ENCODE data around the gene PGBD5.
"Not testable (repeated sequence)": the region's sequence is repeated elsewhere in the genome, so short reads cannot be mapped to it uniquely, and the experiment has no call there.

The PGBD5 gene, protein sequence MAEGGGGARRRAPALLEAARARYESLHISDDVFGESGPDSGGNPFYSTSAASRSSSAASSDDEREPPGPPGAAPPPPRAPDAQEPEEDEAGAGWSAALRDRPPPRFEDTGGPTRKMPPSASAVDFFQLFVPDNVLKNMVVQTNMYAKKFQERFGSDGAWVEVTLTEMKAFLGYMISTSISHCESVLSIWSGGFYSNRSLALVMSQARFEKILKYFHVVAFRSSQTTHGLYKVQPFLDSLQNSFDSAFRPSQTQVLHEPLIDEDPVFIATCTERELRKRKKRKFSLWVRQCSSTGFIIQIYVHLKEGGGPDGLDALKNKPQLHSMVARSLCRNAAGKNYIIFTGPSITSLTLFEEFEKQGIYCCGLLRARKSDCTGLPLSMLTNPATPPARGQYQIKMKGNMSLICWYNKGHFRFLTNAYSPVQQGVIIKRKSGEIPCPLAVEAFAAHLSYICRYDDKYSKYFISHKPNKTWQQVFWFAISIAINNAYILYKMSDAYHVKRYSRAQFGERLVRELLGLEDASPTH

GRCh38 chr1:230426246-230427093 lies at the start of gene PGBD5:
Gene PGBD5 (minus strand): TSS chr1:230426332. CDS start chr1:230425928, 404 bp downstream.
- peak; percentile 51 to 92 for DNase-seq

GRCh38 chr1:230474924-230475323 lies 48.8 kb upstream of the PGBD5 start:
- not testable (repeated sequence) for DNase-seq

GRCh38 chr1:230470750-230471149 lies 44.6 kb upstream of the PGBD5 start:
- DNase-seq, result not testable (repeated sequence)

DNA sequence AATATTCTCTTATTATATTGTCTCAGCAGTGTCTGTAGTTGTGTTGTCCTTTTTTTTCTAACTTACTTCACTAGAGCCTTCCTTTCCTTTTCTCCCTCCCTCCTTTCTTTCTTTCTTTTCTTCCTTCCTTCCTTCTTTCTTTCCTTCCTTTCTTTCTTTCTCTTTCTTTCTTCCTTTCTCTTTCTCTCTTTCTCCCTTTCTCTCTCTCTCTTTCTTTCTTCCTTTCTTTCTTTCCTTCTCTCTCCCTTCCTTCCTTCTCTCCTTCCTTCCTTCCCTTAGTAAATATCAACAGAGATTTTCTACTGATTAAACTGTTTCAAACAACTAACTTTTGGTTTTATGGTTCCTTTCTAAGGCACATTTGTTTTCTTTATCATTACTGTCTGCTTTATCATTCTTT lies 43.1 kb upstream of the PGBD5 start:
- DNase-seq, result no peak

DNA sequence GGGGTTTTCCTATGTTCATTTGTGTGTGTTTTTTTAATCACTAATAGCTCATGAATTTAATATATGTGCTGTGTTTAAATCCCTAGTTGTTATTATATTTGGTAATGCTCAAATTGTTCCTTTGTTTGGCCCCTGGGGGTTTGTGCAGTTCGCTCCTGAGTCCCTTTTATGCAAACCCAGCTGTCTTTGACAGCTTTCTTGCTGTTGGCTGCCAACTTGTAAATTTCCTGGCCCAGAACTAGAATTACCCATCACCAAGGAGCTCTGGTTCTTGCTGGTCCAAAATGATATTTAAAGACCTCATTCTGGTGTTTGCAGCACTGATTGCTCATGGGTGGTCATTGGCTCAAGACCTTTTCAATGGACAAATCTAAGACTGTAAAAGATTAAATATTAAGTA lies 39.6 kb upstream of the PGBD5 start:
- peak in 1 of 2 experiments; percentile 72 for DNase-seq

DNA sequence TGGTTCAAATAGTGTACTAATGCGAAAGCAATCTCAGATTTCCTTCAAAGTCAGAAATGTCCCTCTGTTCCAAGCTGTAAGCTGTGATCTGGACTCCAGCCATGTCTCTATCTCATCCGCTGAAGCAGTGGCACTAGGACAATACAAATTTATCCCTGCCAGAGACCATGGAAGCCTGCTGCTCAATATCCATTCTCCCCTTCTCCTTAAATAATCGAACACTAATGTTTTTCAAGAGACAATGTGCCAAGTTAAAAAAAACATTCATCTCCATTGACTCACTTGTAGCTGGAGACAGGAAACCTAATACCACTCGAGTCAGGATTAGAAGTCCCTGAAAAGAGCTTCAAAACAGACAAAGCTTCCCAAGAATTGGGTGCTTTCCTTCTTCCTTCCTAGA lies 38.5 kb upstream of the PGBD5 start:
- DNase-seq, result peak in 1 of 2 experiments; percentile 71

DNA sequence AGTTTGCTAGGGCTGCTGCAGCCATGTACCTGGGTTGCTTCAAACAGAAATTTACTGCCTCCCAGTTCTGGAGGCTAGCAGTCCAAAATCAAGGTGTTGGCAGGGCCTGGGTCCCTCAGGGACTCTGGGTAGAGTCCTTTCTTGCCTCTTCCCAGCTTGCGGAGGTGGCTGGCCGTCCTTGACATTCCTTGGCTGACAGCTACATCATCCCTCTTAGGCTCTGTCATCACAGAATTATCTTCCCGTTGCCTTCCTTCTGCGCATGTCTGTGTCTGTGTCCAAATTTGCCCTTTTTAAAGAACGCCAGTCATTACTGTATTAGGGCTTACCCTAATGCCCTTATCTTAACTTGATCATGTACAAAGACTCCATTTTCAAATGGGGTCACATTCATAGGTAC lies 37.6 kb upstream of the PGBD5 start:
- DNase-seq, result peak in 1 of 2 experiments; percentile 18

DNA sequence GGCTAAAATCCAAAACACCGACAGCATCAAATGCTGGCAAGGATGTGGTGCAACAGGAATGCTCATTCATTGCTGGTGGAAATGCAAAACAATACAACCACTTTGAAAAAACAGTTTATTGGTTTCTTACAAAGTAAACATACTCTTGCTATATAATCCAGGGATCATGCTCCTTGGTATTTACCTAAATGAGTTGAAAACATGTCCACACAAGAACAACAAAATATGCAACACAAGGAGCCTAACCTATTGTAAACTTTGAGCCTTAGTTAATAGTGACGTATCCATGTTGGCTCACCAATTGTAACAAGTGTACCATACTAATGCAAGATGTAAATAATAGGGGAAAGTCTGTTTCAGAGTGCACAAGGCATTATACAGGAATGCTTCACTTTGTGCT lies 37.2 kb upstream of the PGBD5 start:
- no peak for DNase-seq

- DNase-seq, result peak in 1 of 2 experiments; percentile 19
Observed at GRCh38 chr1:230459465-230459864, 33.3 kb upstream of the PGBD5 start.

DNA sequence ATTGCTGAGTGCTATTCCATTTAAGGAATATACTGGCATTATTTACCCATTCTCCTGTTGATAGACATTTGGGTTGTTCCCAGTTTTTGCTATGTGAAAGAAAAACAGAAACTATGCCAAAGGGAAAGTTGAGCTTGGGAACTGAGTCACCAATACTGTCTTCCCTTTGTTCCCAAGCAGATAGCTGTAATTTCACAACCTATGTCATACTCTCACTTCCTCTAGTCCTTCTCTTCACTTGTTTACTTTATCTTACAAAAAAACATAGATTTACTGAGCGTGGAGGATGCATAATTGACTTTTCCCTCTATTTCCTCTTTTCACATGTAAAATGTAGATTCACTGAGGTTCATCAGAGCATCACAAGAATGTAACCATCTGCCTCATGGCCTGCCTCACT lies 32.4 kb upstream of the PGBD5 start:
- no peak for DNase-seq

DNA sequence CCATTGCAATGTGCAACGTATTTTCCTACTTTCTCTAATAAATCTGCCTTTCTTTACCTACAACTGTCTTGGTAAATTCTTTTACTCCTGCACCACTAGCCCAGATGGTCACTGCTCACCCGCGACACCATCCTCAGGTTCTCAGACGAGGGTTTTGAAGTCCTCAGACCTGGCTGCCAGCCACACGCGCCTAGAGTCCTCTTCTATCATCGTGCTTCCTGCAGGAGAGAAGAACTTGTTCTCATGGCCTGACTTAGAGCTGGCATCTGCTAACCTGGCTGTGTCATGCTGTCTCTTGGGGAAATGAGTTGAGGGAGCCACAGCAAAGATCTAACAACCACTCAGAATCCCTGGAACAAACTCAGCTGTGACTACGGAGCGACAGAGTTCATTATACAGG lies 30.3 kb upstream of the PGBD5 start:
- peak in 1 of 2 experiments; percentile 34 for DNase-seq

- DNase-seq, result no peak
Observed at GRCh38 chr1:230455291-230455690, 29.2 kb upstream of the PGBD5 start.

- no peak for DNase-seq
Observed at GRCh38 chr1:230453377-230453776, 27.2 kb upstream of the PGBD5 start.

DNA sequence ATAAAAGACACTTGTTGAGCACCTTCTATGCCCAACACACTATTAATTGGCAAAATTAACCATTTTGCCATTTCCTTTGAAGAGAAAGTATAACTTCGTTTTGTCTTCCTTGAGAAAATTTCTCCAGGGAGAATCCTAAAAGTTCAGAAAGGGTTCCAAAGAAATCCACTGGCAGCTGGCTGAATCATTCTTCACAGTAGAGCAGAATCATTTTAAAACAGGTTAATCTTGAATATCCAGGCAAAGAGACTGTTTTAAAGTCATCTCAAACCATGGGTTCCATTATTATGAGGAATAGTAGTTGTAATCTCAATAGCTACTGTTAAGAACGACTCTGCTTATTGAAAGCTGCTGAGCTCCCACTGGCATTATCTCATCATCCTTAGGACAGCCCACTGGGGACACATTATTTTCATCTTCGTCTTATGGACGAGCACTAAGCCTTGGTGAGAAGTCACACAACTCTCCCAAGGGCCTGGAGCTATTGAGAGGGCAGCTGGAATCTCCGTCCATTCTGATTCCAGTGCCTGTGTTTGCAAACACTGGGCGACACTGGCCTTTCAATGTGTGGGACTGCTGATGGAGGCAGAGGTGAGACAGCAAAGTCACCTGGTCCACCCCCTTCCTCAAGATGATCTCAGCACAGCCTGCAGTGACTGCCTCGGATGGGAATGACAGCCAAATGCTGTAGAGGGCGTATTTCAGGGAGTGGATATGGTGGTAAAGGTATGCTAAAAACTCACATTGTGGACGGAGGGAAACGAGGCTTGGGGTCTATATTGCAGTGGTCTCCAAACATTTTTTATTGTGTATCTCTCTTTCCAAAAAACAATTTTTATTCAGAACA lies 15.3 kb upstream of the PGBD5 start:
- DNase-seq, result no peak

DNA sequence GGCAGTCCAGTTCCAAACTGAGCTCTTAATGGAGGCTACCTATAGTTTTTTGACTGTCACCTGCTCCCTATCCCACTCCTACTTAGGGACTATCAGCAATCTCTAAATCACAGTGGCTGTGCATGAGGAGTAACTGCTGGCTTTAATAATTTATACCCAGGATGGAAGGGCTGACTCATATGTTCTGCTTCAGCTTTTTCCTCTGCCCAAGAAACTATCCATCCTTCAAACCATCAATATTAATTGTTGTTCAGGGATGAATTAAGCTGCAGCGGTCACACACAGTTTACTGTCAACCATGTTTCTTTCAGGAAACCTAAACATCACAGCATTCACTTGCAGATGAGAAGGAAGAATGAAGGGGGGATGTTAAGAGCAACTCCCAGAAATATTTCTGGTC lies 9.0 kb upstream of the PGBD5 start:
- no peak for DNase-seq

DNA sequence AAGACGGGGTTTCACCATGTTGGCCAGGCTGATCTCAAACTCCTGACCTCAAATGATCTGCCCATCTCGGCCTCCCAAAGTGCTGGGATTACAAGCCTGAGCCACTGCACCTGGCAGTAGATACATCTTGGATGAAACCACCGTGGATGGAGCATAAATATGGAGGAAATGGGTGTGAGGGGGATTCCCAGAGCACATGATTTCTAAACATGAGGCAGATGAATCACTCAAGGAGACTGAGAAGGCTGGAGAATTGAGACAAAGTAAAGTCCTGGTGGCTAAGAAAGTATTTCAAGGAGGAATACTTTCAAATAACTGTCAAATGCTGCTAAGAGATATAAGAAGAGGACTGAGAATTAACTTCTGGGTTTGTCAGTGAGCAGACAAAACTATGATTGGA lies 5.4 kb upstream of the PGBD5 start:
- no peak for DNase-seq

DNA sequence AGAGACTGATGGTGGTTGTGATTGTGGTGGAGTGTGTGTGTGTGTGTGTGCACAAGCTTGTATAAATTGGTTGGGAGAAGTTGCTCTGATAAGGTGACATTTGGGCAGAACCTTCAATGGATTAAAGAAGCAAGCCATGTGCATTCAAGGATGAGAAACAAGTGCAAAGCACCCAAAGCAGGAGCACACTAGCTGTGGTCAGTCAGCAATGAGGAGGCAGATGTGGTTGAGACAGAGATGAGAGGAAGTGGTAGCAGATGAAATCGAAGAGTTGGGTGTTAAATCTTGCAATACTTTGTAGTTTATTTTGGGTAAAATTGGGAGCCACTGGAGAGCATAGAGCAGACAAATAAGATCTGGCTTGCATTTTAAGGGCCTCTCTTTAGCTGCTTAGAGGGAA lies 4.4 kb upstream of the PGBD5 start:
- no peak for DNase-seq

DNA sequence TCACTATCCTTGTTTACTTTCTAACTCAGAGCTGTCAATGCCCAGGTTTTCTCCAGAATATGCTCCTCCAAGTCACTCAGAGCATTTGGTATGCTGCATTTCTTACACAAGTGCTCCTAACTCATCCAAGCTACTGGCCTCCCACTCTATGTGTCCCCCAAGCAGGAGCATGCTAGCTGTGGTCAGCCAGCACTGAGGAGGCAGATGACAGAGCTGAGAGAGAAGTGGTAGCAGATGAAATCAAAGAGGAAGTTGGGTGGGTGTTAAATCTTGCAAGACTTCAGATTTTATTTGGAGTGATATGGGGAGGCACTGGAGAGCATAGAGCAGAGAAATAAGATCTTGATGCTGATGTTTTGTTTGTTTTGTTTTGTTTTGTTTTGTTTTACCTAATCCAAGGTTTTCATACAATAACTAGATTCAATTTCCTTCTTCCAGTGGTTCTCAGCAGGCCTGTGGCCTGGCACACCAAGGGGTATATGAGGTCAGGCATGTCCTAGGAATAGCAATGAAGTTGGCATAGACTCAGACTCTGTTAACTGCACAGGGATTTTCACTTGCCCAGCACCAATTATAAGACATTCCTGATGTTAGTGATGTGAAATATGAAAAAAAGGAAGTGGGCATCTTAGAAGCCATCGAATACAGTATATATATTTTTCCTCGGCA lies 3.1 kb upstream of the PGBD5 start:
- DNase-seq, result no peak

DNA sequence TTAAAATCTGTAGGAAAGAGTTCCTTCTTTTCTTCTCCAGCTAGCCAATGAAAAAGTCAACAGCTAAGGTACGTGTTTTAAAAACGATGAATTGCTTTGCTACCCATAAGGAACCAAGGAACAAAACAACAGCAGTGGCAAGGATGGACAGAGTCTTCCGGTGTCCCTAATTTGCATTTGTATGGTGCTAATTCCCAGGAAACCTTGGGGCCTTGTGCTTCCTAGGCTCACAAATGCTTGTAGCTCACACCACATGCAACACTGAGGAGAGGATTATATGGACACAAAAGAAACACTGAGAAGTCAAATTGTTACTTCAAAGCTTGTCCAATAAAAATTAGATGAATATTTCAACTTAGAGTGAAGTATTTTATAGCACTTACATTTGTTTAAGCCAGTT lies 1.8 kb upstream of the PGBD5 start:
- no peak for DNase-seq

DNA sequence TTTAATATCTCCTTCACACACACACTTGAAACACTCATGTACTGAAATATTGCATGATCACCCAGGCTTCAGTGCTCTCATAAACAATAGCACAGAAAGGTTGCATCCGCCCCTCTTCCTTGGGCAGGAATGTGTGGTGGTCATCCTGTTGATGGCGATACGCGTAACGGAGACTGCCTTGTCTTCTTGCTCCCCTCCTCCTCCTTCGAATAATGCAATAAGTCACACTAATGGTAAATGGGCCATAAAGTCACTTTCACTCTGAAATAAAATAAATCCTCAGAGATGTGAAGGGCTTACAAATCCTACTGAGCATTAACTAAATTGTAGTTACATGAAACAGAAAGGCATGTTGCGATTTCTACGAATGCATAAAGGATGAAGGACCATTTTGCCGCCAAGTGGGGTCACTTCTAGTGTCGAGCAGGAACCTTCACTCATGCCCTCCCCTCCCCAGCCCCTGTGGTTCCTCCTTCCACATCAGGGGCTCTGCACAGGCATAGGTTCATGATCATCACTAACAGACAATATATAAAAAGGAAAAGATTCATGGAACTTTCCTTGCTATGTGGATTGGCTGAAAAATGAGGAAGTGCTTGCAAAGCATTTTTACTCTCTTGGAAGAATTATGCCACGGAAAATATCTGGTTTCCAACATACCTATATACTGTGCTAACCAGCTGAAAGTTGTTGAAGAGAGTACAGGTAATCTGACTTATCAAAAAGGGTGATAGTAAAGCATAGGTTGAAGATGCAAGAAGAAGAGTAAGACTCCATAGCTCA lies 1.2 kb upstream of the PGBD5 start:
- no peak for DNase-seq

Measured in NCI-H446 (cell line).